B cell (primary cell): Measurements from ENCODE around the gene KNSTRN. TPM values are rescaled to one million over a fixed set of nuclear protein-coding genes. Genes with fewer than 3 reads are reported as not detected.

Experiments
- ATAC-seq: fragments of 200-7000 bp; cut with Tn5 transposase; one replicate; pipeline ENCODE4 v1.10.0; 2021; ENCODE audit warnings: low read depth, mild to moderate bottlenecking, moderate number of reproducible peaks, moderate library complexity
- CTCF ChIA-PET: fragments of 350-600 bp; sonication (Branson Sonifier 250); formaldehyde crosslinking; loops from one replicate; lab custom pipeline; 2021; ENCODE audit warnings: antibody characterized with exemption, inconsistent platforms; lab: Charles Lee
- POLR2A ChIA-PET: fragments of 350-600 bp; sonication (Branson Sonifier 250); formaldehyde crosslinking; loops from one replicate; lab custom pipeline; 2021; ENCODE audit warnings: antibody characterized with exemption; lab: Charles Lee
- DNase-seq: peaks from one replicate; pipeline ENCODE4 v3.0.0; 2013
- H2AFZ ChIP-seq: 2 replicates; pipeline ENCODE4 v1.6.1; 2012; ENCODE audit warnings: mild to moderate bottlenecking, low read depth, low read length; ENCODE audit not compliant: insufficient read depth, poor library complexity, severe bottlenecking
- H3K27ac ChIP-seq, 2 donors: 1 replicate in 1 of 2; 2 replicates in 1 of 2; pipeline ENCODE4 v1.5.1; 2012 to 2013; ENCODE audit warnings: low read length in 2 of 2, mild to moderate bottlenecking in 2 of 2, moderate library complexity in 1 of 2
- H3K27me3 ChIP-seq, 4 experiments: fragments of 200-600 bp in 1 of 4; sonication (generic) in 1 of 4; replicated peaks in 1 of 4; 1 replicate in 2 of 4; 2 replicates in 2 of 4; pipeline versions ENCODE4 v1.6.1 to v1.7.0; 2013 to 2016; ENCODE audit warnings: low read length in 3 of 4, mild to moderate bottlenecking in 2 of 4, mixed read lengths in 1 of 4, moderate library complexity in 1 of 4; ENCODE audit not compliant: insufficient read depth in 4 of 4, control insufficient read depth in 3 of 4; ENCODE audit errors: control extremely low read depth in 1 of 4
- H3K36me3 ChIP-seq, 2 experiments: replicated peaks in 1 of 2; 1 replicate in 1 of 2; 2 replicates in 1 of 2; pipeline versions ENCODE4 v1.6.1 to v1.7.1; 2013; ENCODE audit warnings: low read length in 1 of 2; ENCODE audit not compliant: insufficient read depth in 2 of 2, control insufficient read depth in 1 of 2; ENCODE audit errors: control extremely low read depth in 1 of 2, extremely low read depth in 1 of 2
- H3K4me1 ChIP-seq, 2 donors: fragments of 200-600 bp in 1 of 2; sonication (generic) in 1 of 2; 1 replicate in 1 of 2; 2 replicates in 1 of 2; pipeline versions ENCODE4 v1.5.1 to v1.6.1; 2013 to 2017; ENCODE audit warnings: low read length in 2 of 2; ENCODE audit not compliant: control insufficient read depth in 2 of 2, insufficient read depth in 2 of 2
- H3K4me2 ChIP-seq: replicated peaks from 2 replicates; pipeline ENCODE3; 2012; ENCODE audit warnings: mild to moderate bottlenecking, low read depth, low read length; ENCODE audit not compliant: poor library complexity, severe bottlenecking
- H3K4me3 ChIP-seq, 5 experiments: fragments of 200-600 bp in 1 of 5; sonication (generic) in 1 of 5; 1 replicate in 3 of 5; 2 replicates in 2 of 5; pipeline versions ENCODE4 v1.5.1 to v1.7.0; 2011 to 2016; ENCODE audit warnings: low read length in 4 of 5, mild to moderate bottlenecking in 4 of 5, low read depth in 2 of 5, control low read depth in 1 of 5, moderate library complexity in 1 of 5; ENCODE audit not compliant: insufficient read depth in 1 of 5; ENCODE audit errors: control extremely low read depth in 1 of 5, extremely low read depth in 1 of 5
- H3K79me2 ChIP-seq: fragments of 200-600 bp; sonication (generic); one replicate; pipeline ENCODE4 v1.6.0; 2016; ENCODE audit warnings: low read length; ENCODE audit not compliant: control insufficient read depth, insufficient read depth
- H3K9ac ChIP-seq: fragments of 200-600 bp; sonication (generic); 2 replicates; pipeline ENCODE4 v1.6.1; 2017; ENCODE audit warnings: mild to moderate bottlenecking, low read length, moderate library complexity
- H3K9me3 ChIP-seq, 3 donors: one replicate each; pipeline versions ENCODE4 v1.6.1 to v1.7.1; 2013; ENCODE audit warnings: low read length in 2 of 3; ENCODE audit not compliant: control insufficient read depth in 2 of 3, insufficient read depth in 1 of 3; ENCODE audit errors: control extremely low read depth in 1 of 3
- H4K20me1 ChIP-seq: 2 replicates; pipeline ENCODE4 v1.6.0; 2012; ENCODE audit warnings: mild to moderate bottlenecking, low read length; ENCODE audit not compliant: insufficient read depth, control insufficient read depth, poor library complexity, severe bottlenecking
- H3K27ac Mint-ChIP-seq: one replicate; pipeline ENCODE4 v1.8.0; 2021; ENCODE audit warnings: mixed read lengths
- H3K27me3 Mint-ChIP-seq: one replicate; pipeline ENCODE4 v1.8.0; 2021; ENCODE audit warnings: mixed read lengths
- H3K4me1 Mint-ChIP-seq: one replicate; pipeline ENCODE4 v1.8.0; 2021; ENCODE audit warnings: mixed read lengths
- H3K4me3 Mint-ChIP-seq: one replicate; pipeline ENCODE4 v1.8.0; 2021; ENCODE audit warnings: mixed read lengths
- H3K9me3 Mint-ChIP-seq: one replicate; pipeline ENCODE4 v1.8.0; 2022; ENCODE audit warnings: mixed read lengths; ENCODE audit not compliant: insufficient read depth
- CTCF ChIP-seq: fragments of 200-600 bp; IDR thresholded peaks from one replicate; pipeline ENCODE4 v1.8.0; 2022; ENCODE audit warnings: antibody characterized with exemption, mild to moderate bottlenecking
- EZH2 ChIP-seq: IDR thresholded peaks from 2 replicates; pipeline ENCODE4 v1.6.1; 2012; ENCODE audit warnings: borderline replicate concordance, low read depth, mild to moderate bottlenecking, moderate library complexity, low read length; ENCODE audit not compliant: insufficient read depth, poor library complexity, severe bottlenecking
- WGBS: methylation state at CpG from one replicate; pipeline ENCODE4 v1.1.5; 2013; ENCODE audit warnings: missing lambda C conversion rate; ENCODE audit not compliant: insufficient coverage; 5-methylcytosine and 5-hydroxymethylcytosine counted together
- intact Hi-C: fragments of 100-400 bp; cut with micrococcal nuclease; formaldehyde crosslinking; loops from one replicate; pipeline ENCODE4 v1.10.0; 2022
- polyA plus RNA-seq: library from polyadenylated mRNA; depleted of rRNA; stranded (reverse); fragments of >200 nt; gene quantifications from 2 replicates; pipeline ENCODE4 v1.2.3, GENCODE V29; 2012
- total RNA-seq, 2 donors: library from RNA; stranded (reverse); fragments of 120-200 nt in 1 of 2; gene quantifications; 1 replicate in 1 of 2; 2 replicates in 1 of 2; pipeline versions ENCODE4 v1.2.3 to v1.2.4, GENCODE V29; 2013 to 2022

Gene KNSTRN
- total and polyA plus RNA-seq, 2 donors (not counting 1 experiment from before 2014, with no cell fraction given), result 4.0 to 14.0 TPM

- ATAC-seq, result no peak
- peak overlapping the region; percentile 76 for H3K9ac ChIP-seq
- H3K4me1 ChIP-seq, result peaks cover 42 to 49% of the 10 kb centered on the region in 2 donors
- peaks cover 29% of the 10 kb centered on the region for H4K20me1 ChIP-seq
- intact Hi-C loops, result no loop called here
- peak overlapping the region in 4 of 5 experiments; percentile 52 to 80 (median 65) for H3K4me3 ChIP-seq
- Mint-ChIP-seq H3K9me3 (no peaks in the 10 kb centered on the region), H3K27me3 (peaks cover 31% of the 10 kb centered on the region), H3K4me3 (peak overlapping the region; percentile 91), H3K27ac (no peak overlapping the region), H3K4me1 (peaks cover 59% of the 10 kb centered on the region)
- no peak for DNase-seq
- H3K27ac ChIP-seq, result no peak overlapping the region
- ChIA-PET POLR2A (interaction anchor here (0.6 to 1.9 kb wide), 3 partner anchors 34 to 372 kb away, joined by 4 to 9 read pairs (median 7); partner anchors contain the start of genes IVD and PLCB2), CTCF (interaction anchor here (0.8 to 1.4 kb wide), 6 partner anchors 11 to 160 kb away, joined by 3 to 7 read pairs (median 4); no protein-coding TSS in a partner anchor)
- TF ChIP-seq CTCF, result no peak
- H2AFZ ChIP-seq, result peak overlapping the region; percentile 89
- H3K79me2 ChIP-seq, result peaks cover 30% of the 10 kb centered on the region
- H3K27me3 ChIP-seq, result peaks cover 0 to 46% (median 18%) of the 10 kb centered on the region in 4 experiments
- WGBS, result 10% methylated on average over 11 of the region's 15 CpGs
- peaks cover 0 to 7% (median 0%) of the 10 kb centered on the region in 3 donors for H3K9me3 ChIP-seq
- peak overlapping the region; percentile 99 for H3K4me2 ChIP-seq
- H3K36me3 ChIP-seq, result no peaks in the 10 kb centered on the region
Observed at GRCh38 chr15:40439461-40439959, 57.0 kb downstream of the KNSTRN start.

- peaks cover 61% of the 10 kb centered on the region for H3K4me1 Mint-ChIP-seq
- H4K20me1 ChIP-seq, result peaks cover 36% of the 10 kb centered on the region
- TF ChIP-seq EZH2, result no peak
- no peak for TF ChIP-seq CTCF
- peak overlapping the region; percentile 89 for H2AFZ ChIP-seq
- peak overlapping the region; percentile 99 for H3K4me2 ChIP-seq
- peaks cover 31% of the 10 kb centered on the region for H3K27me3 Mint-ChIP-seq
- H3K9ac ChIP-seq, result peak overlapping the region; percentile 76
- peak overlapping the region; percentile 89 for H3K27ac Mint-ChIP-seq
- H3K9me3 ChIP-seq, result peaks cover 0 to 7% (median 0%) of the 10 kb centered on the region in 3 donors
- ATAC-seq (no peak), DNase-seq (peak; percentile 54)
- H3K4me1 ChIP-seq, result peaks cover 42 to 49% of the 10 kb centered on the region in 2 donors
- H3K9me3 Mint-ChIP-seq, result no peaks in the 10 kb centered on the region
- peaks cover 0 to 42% (median 18%) of the 10 kb centered on the region in 4 experiments for H3K27me3 ChIP-seq
- peaks cover 36% of the 10 kb centered on the region for H3K79me2 ChIP-seq
- POLR2A ChIA-PET, result interaction anchor here (0.6 to 1.9 kb wide), 7 partner anchors 9 to 603 kb away, joined by 3 to 9 read pairs (median 4); partner anchors contain the start of genes C15orf62, IVD and PLCB2
- no peaks in the 10 kb centered on the region for H3K36me3 ChIP-seq
- intact Hi-C loops, result loop anchor here (1.0 to 5.0 kb wide), 7 partner anchors 31 to 152 kb away; partner anchors contain the start of genes CCDC32, DISP2, IVD and KNL1
- H3K4me3 ChIP-seq, result peak overlapping the region; percentile 12 to 80 (median 59)
- no peak overlapping the region for H3K27ac ChIP-seq
- peak overlapping the region; percentile 91 for H3K4me3 Mint-ChIP-seq
- CTCF ChIA-PET, result interaction anchor here (0.8 to 1.4 kb wide), 9 partner anchors 10 to 161 kb away, joined by 3 to 7 read pairs (median 4); no protein-coding TSS in a partner anchor
- under 1% methylated on average over 20 of the region's 35 CpGs for WGBS
Observed at GRCh38 chr15:40439960-40440742, 57.6 kb downstream of the KNSTRN start.
